Stimulated activated CD8-positive, alpha-beta memory T cell treated with anti-CD3 and anti-CD28 coated beads, Interleukin-12 subunit alpha, Interleukin-12 subunit beta, amount 100 ng/mL, for 1 hour (primary cell): ENCODE measurements around the gene SH3D21.

Experiments used
- DNase-seq: peaks from one replicate; pipeline ENCODE4 v3.0.0-alpha.2; 2020; ENCODE audit warnings: low read depth

The SH3D21 gene

GRCh38 chr1:36330940-36331339, 24.8 kb downstream of the SH3D21 start:
- no peak for DNase-seq

- DNase-seq, result no peak
These were observed 31.7 kb downstream of the SH3D21 start for GRCh38 chr1:36337830-36338229.

- no peak for DNase-seq
These were observed 33.0 kb downstream of the SH3D21 start for GRCh38 chr1:36339215-36339614.

DNA sequence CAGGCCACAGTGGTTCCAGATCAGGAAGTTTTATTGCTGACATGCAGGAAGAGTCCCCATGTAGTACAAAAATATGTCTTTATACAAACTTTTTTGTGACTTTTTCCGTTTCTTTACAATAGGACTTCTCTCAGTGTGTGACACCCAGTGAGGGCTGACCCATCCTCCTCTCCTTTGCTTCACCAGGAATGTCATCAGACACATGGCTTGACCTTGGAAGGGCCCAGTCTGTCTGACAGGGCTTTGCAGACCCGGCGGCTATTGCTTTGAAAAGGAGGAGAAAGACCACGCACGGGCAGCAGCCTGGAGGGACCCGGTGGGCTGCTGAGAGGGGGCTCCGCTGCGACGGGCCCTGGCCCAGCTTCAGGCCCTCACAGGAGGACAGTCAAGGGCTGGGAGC, 33.4 kb downstream of the SH3D21 start:
- no peak for DNase-seq

GRCh38 chr1:36341626-36342320, 35.6 kb downstream of the SH3D21 start:
- DNase-seq, result no peak

- peak; percentile 30 for DNase-seq
These were observed 36.4 kb downstream of the SH3D21 start for GRCh38 chr1:36342426-36343185.

DNA sequence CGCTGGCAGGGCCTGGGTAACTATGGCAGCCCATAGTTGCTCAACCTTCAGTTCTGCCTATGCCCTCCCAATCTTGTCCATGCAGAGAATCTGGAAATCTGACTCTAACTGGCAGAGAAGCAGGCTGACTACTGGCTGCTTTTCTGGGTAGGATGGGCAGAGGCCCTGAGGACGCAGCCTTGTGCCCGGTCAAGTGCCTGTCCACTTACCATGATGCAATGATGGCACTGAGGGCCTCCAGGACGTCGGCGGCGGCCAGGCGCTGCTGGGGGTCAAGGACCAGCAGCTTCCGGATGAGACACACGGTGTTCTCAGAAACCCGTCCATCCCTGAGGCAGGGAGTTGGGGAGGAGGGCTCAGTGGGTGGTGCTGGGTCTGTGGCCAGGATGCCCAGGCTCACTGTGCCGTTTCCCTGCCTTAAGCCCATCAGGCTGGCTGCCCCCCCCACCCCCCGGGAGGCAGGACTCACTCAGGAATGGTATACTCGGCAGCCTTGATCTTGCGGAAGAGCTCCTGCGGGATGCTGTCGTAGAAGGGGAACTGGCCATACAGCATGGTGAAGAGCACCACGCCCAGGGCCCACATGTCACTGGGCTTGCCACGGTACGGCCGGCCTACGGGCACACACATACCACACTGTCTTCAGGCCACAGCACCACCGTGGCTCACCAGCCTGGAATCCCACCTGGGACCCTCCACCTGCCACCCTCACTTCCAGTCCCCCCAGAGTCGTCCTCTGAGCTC, 37.7 kb downstream of the SH3D21 start:
- no peak for DNase-seq

DNA sequence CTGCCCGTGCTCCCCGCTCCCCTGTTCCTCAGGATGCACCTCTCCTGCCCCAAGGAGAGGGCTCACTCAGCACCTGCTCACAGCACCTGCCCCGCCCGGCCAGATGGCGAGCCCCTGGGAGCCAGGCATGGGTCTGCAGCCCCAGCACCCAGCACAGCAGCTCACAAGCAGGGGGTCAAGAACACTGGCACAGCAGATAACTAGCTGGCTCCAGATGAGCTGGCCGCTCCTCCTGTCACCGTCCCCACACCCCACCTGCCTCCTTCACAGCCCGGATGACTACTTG, 38.2 kb downstream of the SH3D21 start:
- no peak for DNase-seq

DNA sequence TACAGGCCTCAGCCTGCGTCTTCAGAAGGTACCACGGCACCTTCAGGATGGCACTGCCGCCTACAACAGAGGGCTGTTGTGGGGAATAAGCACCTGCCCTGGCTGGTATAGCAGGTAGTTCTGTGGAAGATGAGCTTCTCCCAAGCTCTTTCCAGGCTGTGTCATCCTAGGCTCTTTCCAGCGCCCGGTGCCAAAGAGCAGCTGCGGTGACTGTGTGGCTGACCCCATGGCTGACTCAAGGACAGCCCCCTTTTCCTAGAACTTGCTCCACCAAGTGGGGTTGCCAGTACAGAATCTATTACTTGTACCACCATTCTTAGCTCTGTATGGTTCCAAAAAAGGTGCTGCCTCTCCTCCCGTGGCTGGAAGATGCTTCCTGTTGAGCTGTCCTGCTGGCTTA, 39.2 kb downstream of the SH3D21 start:
- no peak for DNase-seq

DNA sequence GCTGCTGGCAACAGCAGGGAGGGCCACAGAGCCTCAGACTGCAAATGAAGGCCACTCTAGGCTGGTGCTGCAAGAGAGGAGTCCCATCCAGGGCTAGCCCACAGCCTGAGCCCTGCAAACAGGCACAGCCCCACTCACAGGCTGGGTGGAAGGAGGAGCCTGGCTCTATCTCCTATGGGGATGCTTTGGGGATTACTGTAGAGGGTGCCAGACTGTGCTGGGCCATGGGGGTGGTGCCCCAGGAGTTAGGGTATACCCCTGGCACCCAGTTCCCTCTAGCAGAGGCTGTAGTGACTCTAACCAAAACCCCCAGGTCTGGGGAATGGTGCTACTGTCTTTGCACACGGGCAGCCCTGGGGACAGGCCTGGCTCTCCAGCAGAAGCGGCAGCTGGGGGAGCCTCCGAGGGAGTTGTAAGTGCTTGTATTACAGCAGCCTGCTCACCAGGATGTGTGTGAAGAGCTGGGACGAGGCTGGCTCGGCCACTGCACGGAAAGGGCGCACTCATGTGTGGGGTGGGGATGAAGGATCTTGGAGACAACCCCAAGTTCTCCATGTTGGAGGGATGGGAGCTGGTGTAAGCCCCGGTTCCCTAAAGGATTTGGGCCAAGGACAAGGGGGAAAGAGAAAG, 40.7 kb downstream of the SH3D21 start:
- no peak for DNase-seq

DNA sequence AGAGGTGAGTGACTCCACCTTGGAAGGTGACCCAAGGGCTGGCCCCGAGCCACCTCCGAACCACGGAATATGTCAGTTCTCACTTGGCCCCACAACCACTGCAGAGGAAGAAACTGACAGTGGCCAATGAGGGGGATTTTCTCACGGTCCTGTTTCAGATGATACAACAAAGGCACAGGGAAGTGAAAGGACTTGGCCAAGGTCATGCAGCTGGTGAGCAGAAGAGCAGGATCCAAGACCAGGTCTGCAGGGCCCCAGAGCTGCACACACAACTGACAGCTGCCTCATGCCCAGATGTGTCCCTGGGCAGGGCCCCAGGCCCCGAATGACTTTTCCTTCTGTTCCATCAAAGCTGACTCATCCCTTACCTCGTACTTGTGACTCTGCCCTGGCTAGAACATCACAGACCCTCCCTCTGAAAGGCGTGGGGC, 43.1 kb downstream of the SH3D21 start:
- no peak for DNase-seq

GRCh38 chr1:36349839-36350238, 43.7 kb downstream of the SH3D21 start:
- DNase-seq, result no peak

DNA sequence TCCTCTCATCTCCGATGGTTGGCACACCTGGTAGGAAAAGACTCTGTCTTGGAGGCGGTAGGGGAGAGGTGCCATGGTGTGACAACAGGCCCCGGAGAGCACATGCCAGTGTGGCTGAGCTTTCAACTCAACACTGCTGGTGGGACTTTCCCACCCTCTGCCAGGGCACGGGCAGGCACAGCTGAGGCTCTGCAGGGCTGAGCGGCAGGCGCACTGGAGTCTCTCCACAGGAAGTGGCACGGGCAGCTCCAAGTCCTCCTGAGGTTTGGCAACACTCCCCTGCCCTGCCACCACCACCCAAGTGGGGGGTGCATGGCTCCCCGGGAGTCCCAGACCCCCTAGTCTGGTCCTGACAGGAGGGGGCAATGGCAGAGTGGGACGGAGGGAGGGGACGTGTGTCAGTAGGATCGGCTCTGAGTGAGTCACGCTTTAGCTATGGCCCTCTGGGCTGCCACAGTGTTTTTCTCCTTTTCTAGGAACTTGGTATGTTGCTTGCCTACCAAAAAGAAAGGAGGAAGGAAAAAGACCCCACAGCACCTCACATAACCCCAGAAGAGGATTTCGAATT, 44.6 kb downstream of the SH3D21 start:
- DNase-seq, result no peak

- no peak for DNase-seq
These were observed 45.2 kb downstream of the SH3D21 start for GRCh38 chr1:36351227-36351977.

- DNase-seq, result no peak
These were observed 46.1 kb downstream of the SH3D21 start for GRCh38 chr1:36352125-36352909.

DNA sequence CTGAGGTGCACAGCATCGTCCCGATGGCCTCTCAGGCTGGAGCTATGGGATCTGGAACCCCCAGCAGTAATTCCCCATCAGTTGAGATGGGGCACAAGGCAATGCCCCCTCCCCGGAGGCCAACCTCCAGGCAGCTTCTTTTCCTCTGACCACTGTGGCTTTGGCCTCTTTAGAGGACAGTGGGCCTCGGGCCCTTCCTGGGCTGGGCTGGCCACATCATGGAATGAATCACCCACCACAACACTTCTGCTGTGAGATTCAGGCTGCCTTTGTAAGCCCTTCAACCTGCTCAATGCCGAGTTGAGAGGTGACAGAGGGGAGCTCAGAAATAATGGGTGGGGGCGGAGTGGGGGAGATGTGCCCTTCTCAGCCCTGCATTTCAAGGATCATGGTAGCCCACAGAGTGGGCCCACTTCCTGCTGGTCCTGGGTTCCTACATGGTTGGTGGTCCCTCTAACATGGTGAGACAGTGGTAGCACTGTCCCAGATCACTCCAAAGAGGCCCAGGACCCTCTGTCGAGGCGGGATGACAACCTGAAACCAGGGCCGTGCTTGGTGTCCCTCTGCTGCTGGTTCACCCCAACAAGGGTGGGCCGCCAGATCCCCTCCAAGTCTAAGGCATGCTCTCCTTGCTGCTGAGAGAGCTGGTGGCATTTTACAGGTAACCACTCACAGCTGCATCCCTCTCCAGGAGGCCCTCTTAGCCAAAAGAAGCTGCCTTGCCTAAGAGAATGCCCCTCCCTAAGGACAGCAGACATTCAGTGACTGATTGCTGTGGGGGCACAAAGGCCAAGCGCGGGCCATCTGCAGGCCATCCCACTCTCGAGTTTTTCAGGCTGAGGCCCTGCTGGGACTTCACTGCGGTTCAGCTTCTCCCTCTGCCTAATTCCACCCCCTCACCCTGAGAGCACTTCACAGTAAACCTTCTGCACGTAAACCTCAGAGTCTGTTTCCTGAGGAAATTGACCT, 47.0 kb downstream of the SH3D21 start:
- DNase-seq, result no peak

DNA sequence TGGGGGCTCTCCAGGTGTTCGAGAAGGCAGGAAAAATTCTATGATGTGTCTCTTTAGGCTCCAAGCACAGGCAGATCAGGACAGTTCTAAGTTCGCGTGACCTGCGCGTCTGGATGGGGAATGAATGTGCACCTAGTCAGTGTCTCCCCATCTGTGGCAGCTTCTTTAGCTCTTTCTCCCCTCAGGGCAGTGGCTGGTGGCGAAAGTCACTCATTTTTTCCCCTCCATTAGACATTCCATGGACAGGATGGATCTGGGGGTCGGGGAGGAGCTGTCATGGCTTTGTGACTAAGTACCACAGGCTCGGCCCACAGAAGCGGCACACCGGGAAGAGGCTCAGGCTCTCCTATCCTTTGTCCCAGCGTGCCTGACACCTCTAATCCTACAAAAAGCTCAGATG, 48.3 kb downstream of the SH3D21 start:
- DNase-seq, result no peak

- DNase-seq, result no peak
These were observed 49.6 kb downstream of the SH3D21 start for GRCh38 chr1:36355811-36356210.

DNA sequence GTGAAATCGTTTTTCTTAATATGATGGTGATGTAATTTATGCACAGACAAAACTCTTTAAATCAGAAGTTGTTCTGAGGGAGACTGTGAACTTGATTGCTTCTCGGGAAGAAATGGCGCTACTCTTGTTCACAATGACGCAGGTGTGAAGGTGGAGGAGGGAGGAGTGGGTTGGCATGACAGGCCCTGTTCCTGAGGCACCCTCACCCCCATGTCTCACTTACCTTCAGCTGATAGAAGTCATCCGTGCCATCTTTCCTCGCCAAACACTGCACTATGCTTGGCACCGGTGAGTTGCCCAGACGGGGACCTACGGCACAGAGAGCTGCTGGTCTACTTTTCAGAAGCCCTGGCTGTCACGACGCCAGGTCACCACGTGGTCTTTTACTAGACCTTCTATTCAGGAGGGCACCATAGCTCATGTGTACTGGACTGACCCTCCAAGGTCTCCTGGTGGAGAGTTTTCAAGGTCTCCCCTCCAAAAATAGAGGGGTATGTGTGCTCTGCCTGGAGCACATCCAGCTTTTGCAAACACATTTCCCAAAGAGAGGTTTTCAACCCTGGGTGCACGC, 52.4 kb downstream of the SH3D21 start:
- no peak for DNase-seq
